GM12892 (cell line): ENCODE results near the gene CDK12.
A peak's percentile ranks its signal among the peaks of the same experiment; 100 is the strongest.
"Not testable (repeated sequence)": the region's sequence is repeated elsewhere in the genome, so short reads cannot be mapped to it uniquely, and the experiment has no call there.

Source experiments
- DNase-seq: peaks from one replicate; pipeline ENCODE4 v3.0.0; 2011; ENCODE audit not compliant: insufficient read length
- FAIRE-seq: peaks from 2 replicates; lab custom pipeline; 2011; peaks lifted over from hg19 to GRCh38; lab: Jason Lieb, UNC
- POLR2A ChIP-seq: IDR thresholded peaks from 2 replicates; pipeline ENCODE4 v1.6.1; 2011; ENCODE audit warnings: low read depth, low read length, control low read depth
- POLR2AphosphoS5 ChIP-seq: IDR thresholded peaks from 2 replicates; pipeline ENCODE4 v1.6.1; 2011; ENCODE audit warnings: low read depth, low read length, control low read depth
- TAF1 ChIP-seq: IDR thresholded peaks from 2 replicates; pipeline ENCODE4 v1.6.1; 2011; ENCODE audit warnings: low read depth, mild to moderate bottlenecking, control low read depth, low read length, borderline replicate concordance

The CDK12 gene

GRCh38 chr17:39473310-39473709 is 12.0 kb downstream of the CDK12 start:
- no peak for FAIRE-seq
- DNase-seq, result no peak
- TF ChIP-seq POLR2A (no peak), POLR2AphosphoS5 (no peak), TAF1 (no peak)

GRCh38 chr17:39479631-39480030 is 18.3 kb downstream of the CDK12 start:
- DNase-seq, FAIRE-seq: not testable (repeated sequence)

GRCh38 chr17:39483506-39483905 is 22.2 kb downstream of the CDK12 start:
- DNase-seq, result no peak
- no peak for TF ChIP-seq POLR2A
- no peak for FAIRE-seq

- DNase-seq, result no peak
- FAIRE-seq, result peak; percentile 51
- TF ChIP-seq TAF1, result no peak
- no peak for TF ChIP-seq POLR2AphosphoS5
- TF ChIP-seq POLR2A, result no peak
Observed at GRCh38 chr17:39484178-39484577, 22.9 kb downstream of the CDK12 start.

- DNase-seq (no peak), FAIRE-seq (no peak)
- TF ChIP-seq TAF1 (no peak), POLR2AphosphoS5 (no peak), POLR2A (no peak)
Observed at GRCh38 chr17:39485555-39485954, 24.3 kb downstream of the CDK12 start.

- DNase-seq (no peak), FAIRE-seq (no peak)
- TF ChIP-seq TAF1 (no peak), POLR2AphosphoS5 (no peak), POLR2A (no peak)
Observed at GRCh38 chr17:39486242-39486641, 25.0 kb downstream of the CDK12 start.

- FAIRE-seq, DNase-seq: not testable (repeated sequence)
Observed at GRCh38 chr17:39487490-39487889, 26.2 kb downstream of the CDK12 start.

- no peak for FAIRE-seq
- TF ChIP-seq TAF1 (no peak), POLR2A (no peak), POLR2AphosphoS5 (no peak)
- no peak for DNase-seq
Observed at GRCh38 chr17:39487946-39488345, 26.7 kb downstream of the CDK12 start.

- not testable (repeated sequence) for DNase-seq, FAIRE-seq
Observed at GRCh38 chr17:39496921-39497320, 35.6 kb downstream of the CDK12 start.

GRCh38 chr17:39507511-39507910 is 46.2 kb downstream of the CDK12 start:
- TF ChIP-seq TAF1 (no peak), POLR2A (no peak), POLR2AphosphoS5 (no peak)
- FAIRE-seq, result no peak
- no peak for DNase-seq

GRCh38 chr17:39508987-39509386 is 47.7 kb downstream of the CDK12 start:
- no peak for FAIRE-seq
- no peak for TF ChIP-seq POLR2A
- no peak for TF ChIP-seq TAF1
- no peak for TF ChIP-seq POLR2AphosphoS5
- DNase-seq, result no peak

GRCh38 chr17:39513309-39513708 is 52.0 kb downstream of the CDK12 start:
- TF ChIP-seq POLR2AphosphoS5, result no peak
- TF ChIP-seq TAF1, result no peak
- no peak for TF ChIP-seq POLR2A
- FAIRE-seq (no peak), DNase-seq (no peak)

GRCh38 chr17:39513915-39514314 is 52.6 kb downstream of the CDK12 start:
- no peak for TF ChIP-seq TAF1
- no peak for TF ChIP-seq POLR2A
- TF ChIP-seq POLR2AphosphoS5, result no peak
- DNase-seq (no peak), FAIRE-seq (no peak)
